HepG2 (cell line): ENCODE measurements around the gene SPAG7. TPM values are rescaled to one million over a fixed set of nuclear protein-coding genes. Genes with fewer than 3 reads are reported as not detected.

Source experiments
- ATAC-seq: fragments of 200-7000 bp; cut with Tn5 transposase; 3 replicates; pipeline ENCODE4 v1.9.1; 2020; ENCODE audit warnings: mild to moderate bottlenecking, moderate library complexity
- BruUV-seq: library from RNA; stranded (reverse); fragments of 400-500 nt; replicated peaks from 2 replicates; lab custom pipeline; 2021; lab: Mats Ljungman, UMichigan
- CTCF ChIA-PET: fragments of 300-600 bp; formaldehyde crosslinking; extraction: SDS; loops from one replicate; lab custom pipeline; 2021; ENCODE audit warnings: low total read pairs, inconsistent platforms, low intra/inter-chr PET ratio; lab: Yijun Ruan, JAX
- POLR2A ChIA-PET: fragments of 350-600 bp; sonication (Branson Sonifier 250); formaldehyde crosslinking; loops from one replicate; lab custom pipeline; 2020; ENCODE audit warnings: antibody characterized with exemption, inconsistent platforms; lab: Yijun Ruan, JAX
- DNase-seq: peaks from one replicate; pipeline ENCODE4 v3.0.0-alpha.2; 2015; ENCODE audit warnings: low spot score
- FAIRE-seq: peaks from 3 replicates; lab custom pipeline; 2011; peaks lifted over from hg19 to GRCh38; lab: Jason Lieb, UNC
- H2AFZ ChIP-seq: one replicate; pipeline ENCODE4 v1.6.1; 2011; ENCODE audit warnings: low read length, inconsistent platforms
- H3K27ac ChIP-seq: fragments of 300-600 bp; 3 replicates; pipeline ENCODE4 v1.8.0; 2011; ENCODE audit warnings: mixed run types, mild to moderate bottlenecking, mixed read lengths, low read length, inconsistent platforms; ENCODE audit not compliant: insufficient read depth; ENCODE audit errors: extremely low read length
- H3K27me3 ChIP-seq, 2 experiments: fragments of 200-600 bp in 1 of 2; 2 replicates in 1 of 2; 3 replicates in 1 of 2; pipeline versions ENCODE4 v1.6.0 to v1.8.0; 2011; ENCODE audit warnings: low read length in 2 of 2, mild to moderate bottlenecking in 2 of 2, moderate library complexity in 2 of 2, inconsistent platforms in 1 of 2; ENCODE audit not compliant: insufficient read depth in 2 of 2, control insufficient read depth in 1 of 2
- H3K36me3 ChIP-seq, 2 experiments: fragments of 200-600 bp in 1 of 2; replicated peaks in 1 of 2; 2 replicates in 1 of 2; 3 replicates in 1 of 2; pipeline versions ENCODE4 v1.5.1 to v1.8.0; 2011; ENCODE audit warnings: low read length in 2 of 2, inconsistent platforms in 1 of 2; ENCODE audit not compliant: insufficient read depth in 2 of 2, control insufficient read depth in 1 of 2
- H3K4me1 ChIP-seq: 2 replicates; pipeline ENCODE4 v1.5.1; 2012; ENCODE audit warnings: low read length, inconsistent platforms; ENCODE audit not compliant: insufficient read depth
- H3K4me2 ChIP-seq: 2 replicates; pipeline ENCODE4 v1.6.0; 2011; ENCODE audit warnings: low read depth, low read length, inconsistent platforms
- H3K4me3 ChIP-seq, 3 experiments: fragments of 200-600 bp in 1 of 3; sonication (generic), shearing (Covaris generic) in 1 of 3; replicated peaks in 1 of 3; 2 replicates each; pipeline ENCODE4 v1.5.1; 2011 to 2016; ENCODE audit warnings: low read length in 3 of 3, inconsistent platforms in 2 of 3, low read depth in 2 of 3, mild to moderate bottlenecking in 2 of 3, control low read depth in 1 of 3, mixed read lengths in 1 of 3; ENCODE audit not compliant: insufficient read depth in 1 of 3
- H3K79me2 ChIP-seq: one replicate; pipeline ENCODE4 v1.6.1; 2011; ENCODE audit warnings: low read length, inconsistent platforms; ENCODE audit not compliant: insufficient read depth
- H3K9ac ChIP-seq: 2 replicates; pipeline ENCODE4 v1.6.0; 2011; ENCODE audit warnings: mild to moderate bottlenecking, low read depth, low read length, inconsistent platforms; ENCODE audit not compliant: insufficient read depth
- H3K9me3 ChIP-seq: 2 replicates; pipeline ENCODE4 v1.5.1; 2012; ENCODE audit warnings: mild to moderate bottlenecking, low read length
- H4K20me1 ChIP-seq: 2 replicates; pipeline ENCODE4 v1.6.0; 2011; ENCODE audit warnings: inconsistent platforms, mild to moderate bottlenecking, low read length, moderate library complexity; ENCODE audit not compliant: insufficient read depth
- AGO2 ChIP-seq: fragments of 200-400 bp; formaldehyde crosslinking; optimal IDR thresholded peaks from 2 replicates; pipeline ENCODE3; 2017; ENCODE audit warnings: mild to moderate bottlenecking, low read depth, low read length, moderate library complexity
- ARHGAP35 ChIP-seq: sonication (generic); formaldehyde crosslinking; IDR thresholded peaks from 2 replicates; pipeline ENCODE4 v1.9.0; 2022; ENCODE audit warnings: mild to moderate bottlenecking, inconsistent platforms, moderate library complexity, missing genetic modification reagents, borderline replicate concordance
- ESRRA ChIP-seq: sonication (generic); formaldehyde crosslinking; IDR thresholded peaks from 2 replicates; pipeline ENCODE4 v1.5.1; 2020; ENCODE audit warnings: mild to moderate bottlenecking, low read depth, missing genetic modification reagents
- GZF1 ChIP-seq: sonication (generic); formaldehyde crosslinking; IDR thresholded peaks from 2 replicates; pipeline ENCODE4 v1.5.1; 2020; ENCODE audit warnings: mild to moderate bottlenecking, missing genetic modification reagents
- MEIS2 ChIP-seq: sonication (generic); formaldehyde crosslinking; IDR thresholded peaks from 2 replicates; pipeline ENCODE4 v1.9.0; 2021; ENCODE audit warnings: mild to moderate bottlenecking, missing genetic modification reagents
- NCOR1 ChIP-seq: fragments of 200-600 bp; sonication (generic); IDR thresholded peaks from 2 replicates; pipeline ENCODE4 v1.7.0; 2017; ENCODE audit warnings: antibody characterized with exemption, low read length, borderline replicate concordance
- NFATC3 ChIP-seq: sonication (generic); formaldehyde crosslinking; IDR thresholded peaks from 2 replicates; pipeline ENCODE4 v1.5.1; 2020; ENCODE audit warnings: mild to moderate bottlenecking, missing genetic modification reagents
- POLR2AphosphoS2 ChIP-seq: IDR thresholded peaks from 2 replicates; pipeline ENCODE4 v1.6.1; 2011; ENCODE audit warnings: low read depth, low read length, improper control_type of control experiment
- SP4 ChIP-seq: sonication (generic); formaldehyde crosslinking; IDR thresholded peaks from 2 replicates; pipeline ENCODE4 v1.8.1; 2023; ENCODE audit warnings: mild to moderate bottlenecking, missing genetic modification reagents
- ZNF18 ChIP-seq: sonication (generic); formaldehyde crosslinking; IDR thresholded peaks from 2 replicates; pipeline ENCODE4 v1.8.0; 2022; ENCODE audit warnings: mild to moderate bottlenecking, missing genetic modification reagents; ENCODE audit not compliant: insufficient replicate concordance
- ZNF235 ChIP-seq: sonication (generic); formaldehyde crosslinking; IDR thresholded peaks from 2 replicates; pipeline ENCODE4 v1.8.1; 2023; ENCODE audit warnings: mild to moderate bottlenecking, missing genetic modification reagents, borderline replicate concordance
- ZNF709 ChIP-seq: sonication (generic); formaldehyde crosslinking; IDR thresholded peaks from 2 replicates; pipeline ENCODE4 v1.5.0; 2020; ENCODE audit warnings: mild to moderate bottlenecking, missing genetic modification reagents
- ZNF782 ChIP-seq: sonication (generic); formaldehyde crosslinking; IDR thresholded peaks from 2 replicates; pipeline ENCODE4 v1.4.0; 2020; ENCODE audit warnings: missing genetic modification reagents, mild to moderate bottlenecking, borderline replicate concordance
- WGBS: methylation state at CpG from one replicate; pipeline ENCODE4 v1.1.6; 2017; ENCODE audit warnings: low lambda C conversion rate; 5-methylcytosine and 5-hydroxymethylcytosine counted together
- in situ Hi-C: cut with HindIII; loops from 2 replicates; pipeline ENCODE4 v1.10.0; 2017; ENCODE audit warnings: low pct_unique_long_range_greater_than_20kb; ENCODE audit not compliant: extremely low pct_ligation_motif_present
- intact Hi-C: fragments of 100-400 bp; cut with micrococcal nuclease; formaldehyde crosslinking; loops from one replicate; pipeline ENCODE4 v1.10.0; 2022; ENCODE audit not compliant: unreplicated experiment
- polyA plus RNA-seq, 8 experiments: library from polyadenylated mRNA; depleted of rRNA in 3 of 8; stranded (reverse) in 7 of 8; unstranded in 1 of 8; fragments of >200 nt; fragmentation: Illumina TruSeq in 4 of 8; extraction: Trizol in 4 of 8; gene quantifications; 2 replicates each; pipeline versions ENCODE4 v1.2.1 to v1.2.3, GENCODE V29; 2011 to 2016; ENCODE audit warnings: low read depth in 4 of 8, missing spikeins in 1 of 8, mixed read lengths in 1 of 8; ENCODE audit not compliant: insufficient read depth in 1 of 8
- total RNA-seq, 5 experiments: library from RNA; depleted of rRNA; stranded (reverse); fragments of >200 nt; fragmentation: Illumina TruSeq; extraction: Trizol; gene quantifications; 2 replicates each; pipeline ENCODE4 v1.2.3, GENCODE V29; 2016; ENCODE audit warnings: low read depth in 1 of 5

Gene SPAG7
- total and polyA plus RNA-seq, 2 of the 13 experiments (the other 11 are each of a cell fraction or from before 2014, with no cell fraction given): 51.0 to 59.0 TPM

- DNase-seq: no peak
- WGBS: 94% methylated on average over 6 of the region's 6 CpGs
- Histone ChIP-seq H3K79me2 (peaks cover 21% of the 10 kb centered on the region), H3K9ac (no peak overlapping the region), H3K27me3 (no peaks in the 10 kb centered on the region; a peak in 1 of 5 replicates), H3K27ac (no peak overlapping the region), H2AFZ (no peak overlapping the region), H3K36me3 (peaks cover 0 to 10% of the 10 kb centered on the region in 2 experiments; a peak in 4 of 5 replicates), H3K9me3 (no peaks in the 10 kb centered on the region), H3K4me2 (no peak overlapping the region), H3K4me3 (no peak overlapping the region), H3K4me1 (peaks cover 28% of the 10 kb centered on the region), H4K20me1 (no peaks in the 10 kb centered on the region)
- in situ Hi-C loops: no loop called here
- ChIA-PET POLR2A (interaction anchor here (0.7 to 10.5 kb wide), 4 partner anchors 16 to 63 kb away, joined by 3 to 273 read pairs (median 90); partner anchors contain the start of genes CAMTA2, ENO3, INCA1 and PFN1), CTCF (no interaction called here)
- no TSS peak for BruUV-seq
- ATAC-seq: no peak
- no peak for FAIRE-seq
- intact Hi-C loops: no loop called here
- TF ChIP-seq NFATC3 (no peak), ZNF18 (CRISPR knock-in tag) (no peak)
These were observed 4.2 kb upstream of the SPAG7 start for GRCh38 chr17:4971826-4972225.

- DNase-seq (no peak), FAIRE-seq (no peak), ATAC-seq (no peak)
- Histone ChIP-seq H3K9ac (peak overlapping the region; percentile 91; the same call in 1 of the 2 replicates), H3K4me3 (peak overlapping the region in 1 of 3 experiments; percentile 88; a peak in 2 of 6 replicates), H3K79me2 (peaks cover 27% of the 10 kb centered on the region), H3K36me3 (peaks cover 0 to 10% of the 10 kb centered on the region in 2 experiments; a peak in 3 of 5 replicates), H3K9me3 (no peaks in the 10 kb centered on the region), H3K27me3 (no peaks in the 10 kb centered on the region; a peak in 1 of 5 replicates), H2AFZ (no peak overlapping the region), H4K20me1 (no peaks in the 10 kb centered on the region), H3K4me1 (peaks cover 31% of the 10 kb centered on the region), H3K27ac (peak overlapping the region; percentile 92), H3K4me2 (peak overlapping the region; percentile 82)
- ChIA-PET POLR2A (interaction anchor here (0.9 to 10.5 kb wide), 11 partner anchors 13 to 199 kb away, joined by 3 to 273 read pairs (median 4); partner anchors contain the start of genes CAMTA2, ENO3, PFN1 and RNF167), CTCF (interaction anchor here (0.9 kb wide), 1 partner anchor 61 kb away, joined by 3 read pairs; no protein-coding TSS in a partner anchor)
- in situ Hi-C loops: no loop called here
- intact Hi-C loops: no loop called here
- no TSS peak for BruUV-seq
- WGBS: 97% methylated on average over 8 of the region's 8 CpGs
- TF ChIP-seq AGO2 (peak; percentile 56), ARHGAP35 (CRISPR knock-in tag) (no peak), ESRRA (CRISPR knock-in tag) (0 out of 2 replicates have a peak, but pooled peaks have one; percentile 4), GZF1 (CRISPR knock-in tag) (no peak), ZNF782 (CRISPR knock-in tag) (0 out of 2 replicates have a peak, but pooled peaks have one; percentile 34), ZNF709 (0 out of 2 replicates have a peak, but pooled peaks have one; percentile 34), NCOR1 (no peak), MEIS2 (no peak), SP4 (CRISPR knock-in tag) (0 out of 2 replicates have a peak, but pooled peaks have one; percentile 2), POLR2AphosphoS2 (no peak), ZNF235 (CRISPR knock-in tag) (no peak)
These were observed 2.7 kb upstream of the SPAG7 start for GRCh38 chr17:4970273-4970672.
